ENCODE results near the gene ENDOD1. TPM values are rescaled to one million over a fixed set of nuclear protein-coding genes. Genes with fewer than 3 reads are reported as not detected.
"Not testable (repeated sequence)": the region's sequence is repeated elsewhere in the genome, so short reads cannot be mapped to it uniquely, and the experiment has no call there.

Gene ENDOD1
- total and polyA plus RNA-seq, 2 experiments from 2014 or later = 0.76 to 4.0 TPM

DNA sequence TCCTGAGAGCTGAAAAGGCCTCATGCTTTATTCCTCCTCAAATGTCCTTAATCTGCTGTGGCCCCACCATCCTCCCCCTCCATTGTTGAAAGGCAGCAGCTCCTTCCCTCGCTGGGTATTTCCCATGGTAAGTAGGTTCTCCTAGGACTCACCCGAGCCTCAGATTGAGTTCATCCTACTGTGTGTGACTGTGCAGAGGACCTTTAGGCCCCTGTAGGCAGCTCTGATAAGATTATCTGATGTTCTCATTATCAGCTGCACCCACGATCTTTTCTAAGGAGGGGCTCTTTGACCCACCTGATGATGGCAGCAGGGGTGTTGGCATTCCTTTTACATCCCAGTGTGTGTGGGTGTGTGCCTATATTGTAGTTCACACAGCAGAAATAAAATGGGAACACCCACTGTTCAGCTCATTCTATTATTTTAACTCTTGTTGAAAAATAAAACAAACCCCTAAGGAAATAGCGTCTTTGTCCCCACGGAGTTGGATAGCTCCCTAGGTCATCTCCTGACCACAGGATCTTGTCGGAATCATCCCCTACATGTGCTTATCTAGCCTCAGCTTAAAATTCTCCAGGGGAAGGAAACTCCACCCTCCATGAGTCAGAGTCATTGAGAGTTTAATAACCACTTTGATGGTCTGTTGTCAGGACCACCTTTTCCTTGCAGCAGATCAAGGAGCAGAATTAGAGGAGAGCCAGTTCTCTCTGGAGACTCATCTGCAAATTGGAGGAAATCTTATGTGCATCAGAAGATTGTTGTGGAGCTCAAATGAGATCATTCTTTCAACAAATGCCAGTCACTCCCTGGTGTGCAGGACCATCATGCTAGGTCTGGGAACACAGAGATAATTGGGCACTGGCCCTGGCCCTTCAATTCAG, 19.3 kb downstream of the ENDOD1 start:
- H3K9me3 Mint-ChIP-seq = peaks cover 5% of the 10 kb centered on the region; the same call in 2 of the 3 replicates
- Histone ChIP-seq H3K79me2 (replicated peaks; ENCODE audit: insufficient read depth) (no peaks in the 10 kb centered on the region), H3K36me3 (ENCODE audit: insufficient read depth) (no peaks in the 10 kb centered on the region), H3K27ac (ENCODE audit: low read depth) (no peak overlapping the region), H3K4me1 (ENCODE audit: insufficient read depth) (no peaks in the 10 kb centered on the region; the same call in 1 of the 2 replicates), H3F3A (replicated peaks; ENCODE audit: low read depth) (no peaks in the 10 kb centered on the region), H4K20me1 (replicated peaks; ENCODE audit: insufficient read depth) (no peaks in the 10 kb centered on the region), H2AFZ (no peak overlapping the region), H3K4me3 (no peak overlapping the region), H3K27me3 (ENCODE audit: insufficient read depth) (no peaks in the 10 kb centered on the region), H3K4me2 (no peak overlapping the region), H3K9me2 (ENCODE audit: insufficient read depth) (no peaks in the 10 kb centered on the region)
- DNase-seq (ENCODE audit: low spot score) = no peak
- H3K4me1 Mint-ChIP-seq = peaks cover 19% of the 10 kb centered on the region; the same call in 2 of the 3 replicates
- H3K27me3 Mint-ChIP-seq (ENCODE audit: insufficient read depth, low read depth, poor library complexity) = peaks cover 9% of the 10 kb centered on the region
- TF ChIP-seq, protein P1, sequence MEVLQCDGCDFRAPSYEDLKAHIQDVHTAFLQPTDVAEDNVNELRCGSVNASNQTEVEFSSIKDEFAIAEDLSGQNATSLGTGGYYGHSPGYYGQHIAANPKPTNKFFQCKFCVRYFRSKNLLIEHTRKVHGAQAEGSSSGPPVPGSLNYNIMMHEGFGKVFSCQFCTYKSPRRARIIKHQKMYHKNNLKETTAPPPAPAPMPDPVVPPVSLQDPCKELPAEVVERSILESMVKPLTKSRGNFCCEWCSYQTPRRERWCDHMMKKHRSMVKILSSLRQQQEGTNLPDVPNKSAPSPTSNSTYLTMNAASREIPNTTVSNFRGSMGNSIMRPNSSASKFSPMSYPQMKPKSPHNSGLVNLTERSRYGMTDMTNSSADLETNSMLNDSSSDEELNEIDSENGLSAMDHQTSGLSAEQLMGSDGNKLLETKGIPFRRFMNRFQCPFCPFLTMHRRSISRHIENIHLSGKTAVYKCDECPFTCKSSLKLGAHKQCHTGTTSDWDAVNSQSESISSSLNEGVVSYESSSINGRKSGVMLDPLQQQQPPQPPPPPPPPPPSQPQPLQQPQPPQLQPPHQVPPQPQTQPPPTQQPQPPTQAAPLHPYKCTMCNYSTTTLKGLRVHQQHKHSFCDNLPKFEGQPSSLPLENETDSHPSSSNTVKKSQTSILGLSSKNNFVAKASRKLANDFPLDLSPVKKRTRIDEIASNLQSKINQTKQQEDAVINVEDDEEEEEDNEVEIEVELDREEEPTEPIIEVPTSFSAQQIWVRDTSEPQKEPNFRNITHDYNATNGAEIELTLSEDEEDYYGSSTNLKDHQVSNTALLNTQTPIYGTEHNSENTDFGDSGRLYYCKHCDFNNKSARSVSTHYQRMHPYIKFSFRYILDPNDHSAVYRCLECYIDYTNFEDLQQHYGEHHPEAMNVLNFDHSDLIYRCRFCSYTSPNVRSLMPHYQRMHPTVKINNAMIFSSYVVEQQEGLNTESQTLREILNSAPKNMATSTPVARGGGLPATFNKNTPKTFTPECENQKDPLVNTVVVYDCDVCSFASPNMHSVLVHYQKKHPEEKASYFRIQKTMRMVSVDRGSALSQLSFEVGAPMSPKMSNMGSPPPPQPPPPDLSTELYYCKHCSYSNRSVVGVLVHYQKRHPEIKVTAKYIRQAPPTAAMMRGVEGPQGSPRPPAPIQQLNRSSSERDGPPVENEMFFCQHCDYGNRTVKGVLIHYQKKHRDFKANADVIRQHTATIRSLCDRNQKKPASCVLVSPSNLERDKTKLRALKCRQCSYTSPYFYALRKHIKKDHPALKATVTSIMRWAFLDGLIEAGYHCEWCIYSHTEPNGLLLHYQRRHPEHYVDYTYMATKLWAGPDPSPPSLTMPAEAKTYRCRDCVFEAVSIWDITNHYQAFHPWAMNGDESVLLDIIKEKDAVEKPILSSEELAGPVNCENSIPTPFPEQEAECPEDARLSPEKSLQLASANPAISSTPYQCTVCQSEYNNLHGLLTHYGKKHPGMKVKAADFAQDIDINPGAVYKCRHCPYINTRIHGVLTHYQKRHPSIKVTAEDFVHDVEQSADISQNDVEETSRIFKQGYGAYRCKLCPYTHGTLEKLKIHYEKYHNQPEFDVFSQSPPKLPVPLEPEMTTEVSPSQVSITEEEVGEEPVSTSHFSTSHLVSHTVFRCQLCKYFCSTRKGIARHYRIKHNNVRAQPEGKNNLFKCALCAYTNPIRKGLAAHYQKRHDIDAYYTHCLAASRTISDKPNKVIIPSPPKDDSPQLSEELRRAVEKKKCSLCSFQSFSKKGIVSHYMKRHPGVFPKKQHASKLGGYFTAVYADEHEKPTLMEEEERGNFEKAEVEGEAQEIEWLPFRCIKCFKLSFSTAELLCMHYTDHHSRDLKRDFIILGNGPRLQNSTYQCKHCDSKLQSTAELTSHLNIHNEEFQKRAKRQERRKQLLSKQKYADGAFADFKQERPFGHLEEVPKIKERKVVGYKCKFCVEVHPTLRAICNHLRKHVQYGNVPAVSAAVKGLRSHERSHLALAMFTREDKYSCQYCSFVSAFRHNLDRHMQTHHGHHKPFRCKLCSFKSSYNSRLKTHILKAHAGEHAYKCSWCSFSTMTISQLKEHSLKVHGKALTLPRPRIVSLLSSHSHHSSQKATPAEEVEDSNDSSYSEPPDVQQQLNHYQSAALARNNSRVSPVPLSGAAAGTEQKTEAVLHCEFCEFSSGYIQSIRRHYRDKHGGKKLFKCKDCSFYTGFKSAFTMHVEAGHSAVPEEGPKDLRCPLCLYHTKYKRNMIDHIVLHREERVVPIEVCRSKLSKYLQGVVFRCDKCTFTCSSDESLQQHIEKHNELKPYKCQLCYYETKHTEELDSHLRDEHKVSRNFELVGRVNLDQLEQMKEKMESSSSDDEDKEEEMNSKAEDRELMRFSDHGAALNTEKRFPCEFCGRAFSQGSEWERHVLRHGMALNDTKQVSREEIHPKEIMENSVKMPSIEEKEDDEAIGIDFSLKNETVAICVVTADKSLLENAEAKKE (CRISPR knock-in tag; IDR thresholded peaks at IDR 0.05) = no peak
- TF ChIP-seq, protein P2, sequence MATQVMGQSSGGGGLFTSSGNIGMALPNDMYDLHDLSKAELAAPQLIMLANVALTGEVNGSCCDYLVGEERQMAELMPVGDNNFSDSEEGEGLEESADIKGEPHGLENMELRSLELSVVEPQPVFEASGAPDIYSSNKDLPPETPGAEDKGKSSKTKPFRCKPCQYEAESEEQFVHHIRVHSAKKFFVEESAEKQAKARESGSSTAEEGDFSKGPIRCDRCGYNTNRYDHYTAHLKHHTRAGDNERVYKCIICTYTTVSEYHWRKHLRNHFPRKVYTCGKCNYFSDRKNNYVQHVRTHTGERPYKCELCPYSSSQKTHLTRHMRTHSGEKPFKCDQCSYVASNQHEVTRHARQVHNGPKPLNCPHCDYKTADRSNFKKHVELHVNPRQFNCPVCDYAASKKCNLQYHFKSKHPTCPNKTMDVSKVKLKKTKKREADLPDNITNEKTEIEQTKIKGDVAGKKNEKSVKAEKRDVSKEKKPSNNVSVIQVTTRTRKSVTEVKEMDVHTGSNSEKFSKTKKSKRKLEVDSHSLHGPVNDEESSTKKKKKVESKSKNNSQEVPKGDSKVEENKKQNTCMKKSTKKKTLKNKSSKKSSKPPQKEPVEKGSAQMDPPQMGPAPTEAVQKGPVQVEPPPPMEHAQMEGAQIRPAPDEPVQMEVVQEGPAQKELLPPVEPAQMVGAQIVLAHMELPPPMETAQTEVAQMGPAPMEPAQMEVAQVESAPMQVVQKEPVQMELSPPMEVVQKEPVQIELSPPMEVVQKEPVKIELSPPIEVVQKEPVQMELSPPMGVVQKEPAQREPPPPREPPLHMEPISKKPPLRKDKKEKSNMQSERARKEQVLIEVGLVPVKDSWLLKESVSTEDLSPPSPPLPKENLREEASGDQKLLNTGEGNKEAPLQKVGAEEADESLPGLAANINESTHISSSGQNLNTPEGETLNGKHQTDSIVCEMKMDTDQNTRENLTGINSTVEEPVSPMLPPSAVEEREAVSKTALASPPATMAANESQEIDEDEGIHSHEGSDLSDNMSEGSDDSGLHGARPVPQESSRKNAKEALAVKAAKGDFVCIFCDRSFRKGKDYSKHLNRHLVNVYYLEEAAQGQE (IDR thresholded peaks at IDR 0.05; ENCODE audit: unreplicated experiment) = no peak
- TF ChIP-seq POLR2AphosphoS5 (IDR thresholded peaks at IDR 0.05; ENCODE audit: low read depth) = no peak
- no peak for TF ChIP-seq EZH2 (IDR thresholded peaks at IDR 0.05; ENCODE audit: low read depth, unreplicated experiment)
- TF ChIP-seq, protein P3, sequence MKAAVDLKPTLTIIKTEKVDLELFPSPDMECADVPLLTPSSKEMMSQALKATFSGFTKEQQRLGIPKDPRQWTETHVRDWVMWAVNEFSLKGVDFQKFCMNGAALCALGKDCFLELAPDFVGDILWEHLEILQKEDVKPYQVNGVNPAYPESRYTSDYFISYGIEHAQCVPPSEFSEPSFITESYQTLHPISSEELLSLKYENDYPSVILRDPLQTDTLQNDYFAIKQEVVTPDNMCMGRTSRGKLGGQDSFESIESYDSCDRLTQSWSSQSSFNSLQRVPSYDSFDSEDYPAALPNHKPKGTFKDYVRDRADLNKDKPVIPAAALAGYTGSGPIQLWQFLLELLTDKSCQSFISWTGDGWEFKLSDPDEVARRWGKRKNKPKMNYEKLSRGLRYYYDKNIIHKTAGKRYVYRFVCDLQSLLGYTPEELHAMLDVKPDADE (IDR thresholded peaks at IDR 0.05) = no peak
- H3K4me3 Mint-ChIP-seq = no peak overlapping the region
- no peak overlapping the region for H3K27ac Mint-ChIP-seq
- ATAC-seq = no peak
- H3K36me3 Mint-ChIP-seq (ENCODE audit: low read depth) = no peaks in the 10 kb centered on the region

DNA sequence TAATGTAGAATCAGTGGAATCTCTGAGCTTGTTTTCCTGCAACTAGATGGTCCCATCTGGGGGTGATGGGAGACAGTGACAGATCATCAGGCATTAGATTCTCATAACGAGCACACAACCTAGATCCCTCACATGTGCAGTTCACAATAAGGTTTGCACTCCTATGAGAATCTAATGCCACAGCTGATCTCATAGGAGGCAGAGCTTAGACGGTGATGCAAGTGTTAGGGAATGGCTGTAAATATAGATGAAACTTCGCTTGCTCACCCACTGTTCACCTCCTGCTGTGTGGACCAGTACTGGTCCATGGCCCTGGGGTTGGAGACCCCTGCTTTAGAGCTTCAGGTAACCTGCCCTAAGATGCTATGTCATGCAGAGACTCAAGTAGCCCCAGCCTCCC, 21.8 kb downstream of the ENDOD1 start:
- H3K4me3 Mint-ChIP-seq; H3K4me1 ChIP-seq (ENCODE audit: insufficient read depth); H3K4me3 ChIP-seq; H3K27me3 Mint-ChIP-seq (ENCODE audit: insufficient read depth, low read depth, poor library complexity); H3K4me2 ChIP-seq; H3K27me3 ChIP-seq (ENCODE audit: insufficient read depth); H4K20me1 ChIP-seq (replicated peaks; ENCODE audit: insufficient read depth); H3K36me3 ChIP-seq (ENCODE audit: insufficient read depth); H3K27ac Mint-ChIP-seq; H3K36me3 Mint-ChIP-seq (ENCODE audit: low read depth); DNase-seq (ENCODE audit: low spot score); H3K27ac ChIP-seq (ENCODE audit: low read depth); H2AFZ ChIP-seq; H3K9me2 ChIP-seq (ENCODE audit: insufficient read depth); H3K9me3 Mint-ChIP-seq; H3K79me2 ChIP-seq (replicated peaks; ENCODE audit: insufficient read depth); H3F3A ChIP-seq (replicated peaks; ENCODE audit: low read depth); ATAC-seq: not testable (repeated sequence)
- peaks cover 19% of the 10 kb centered on the region; the same call in 2 of the 3 replicates for H3K4me1 Mint-ChIP-seq
